Measurements from ENCODE around the gene MLNR. TPM values are rescaled to one million over a fixed set of nuclear protein-coding genes. Genes with fewer than 3 reads are reported as not detected.

Gene MLNR
- total and polyA plus RNA-seq, 2 donors (not counting 1 experiment from before 2014, with no cell fraction given), result not detected

GRCh38 chr13:49213997-49214916 is 5.9 kb upstream of the MLNR start:
- no peak overlapping the region for H3K4me3 ChIP-seq (replicated peaks in 1 of 4; ENCODE audit: control extremely low read depth in 1 of 4, insufficient read depth in 1 of 4, low read depth in 3 of 4, low read length in 4 of 4)
- no peak overlapping the region for H3K27ac ChIP-seq (ENCODE audit: insufficient read depth, low read length)
- no peaks in the 10 kb centered on the region for H3K4me1 ChIP-seq (ENCODE audit: control insufficient read depth, extremely low read depth, insufficient read depth, low read length)
- H3K27me3 ChIP-seq (ENCODE audit: control insufficient read depth, insufficient read depth, low read length), result peaks cover 15% of the 10 kb centered on the region
- peaks cover 2% of the 10 kb centered on the region for H3K36me3 ChIP-seq (ENCODE audit: control insufficient read depth, insufficient read depth, low read length)
- H4K20me1 ChIP-seq (ENCODE audit: control insufficient read depth, extremely low read depth, insufficient read depth, low read length), result no peaks in the 10 kb centered on the region
- H3K79me2 ChIP-seq (ENCODE audit: control insufficient read depth, insufficient read depth, low read length), result no peaks in the 10 kb centered on the region
- no peak overlapping the region for H2AFZ ChIP-seq (ENCODE audit: low read length)
- no peaks in the 10 kb centered on the region for H3K9me3 ChIP-seq (ENCODE audit: control insufficient read depth, insufficient read depth, low read depth, low read length)
- no peak for DNase-seq (ENCODE audit: low read depth in 2 of 2)
- H3K9ac ChIP-seq (ENCODE audit: insufficient read depth, low read length), result no peak overlapping the region
- TF ChIP-seq EZH2 (IDR thresholded peaks at IDR 0.05; ENCODE audit: low read length, missing control alignments), result no peak
- no peak for TF ChIP-seq CTCF (conservative IDR thresholded peaks at IDR 0.05 in 1 of 2, IDR thresholded peaks at IDR 0.05 in 1 of 2; ENCODE audit: low read depth in 1 of 2, low read length in 2 of 2)
- no peak overlapping the region for H3K4me2 ChIP-seq (ENCODE audit: extremely low read depth, insufficient read depth, low read length)

GRCh38 chr13:49214917-49215376 is 5.2 kb upstream of the MLNR start:
- no peak overlapping the region for H3K9ac ChIP-seq (ENCODE audit: insufficient read depth, low read length)
- H3K4me3 ChIP-seq (replicated peaks in 1 of 4; ENCODE audit: control extremely low read depth in 1 of 4, insufficient read depth in 1 of 4, low read depth in 3 of 4, low read length in 4 of 4), result no peak overlapping the region
- H3K4me1 ChIP-seq (ENCODE audit: control insufficient read depth, extremely low read depth, insufficient read depth, low read length), result no peaks in the 10 kb centered on the region
- H3K27me3 ChIP-seq (ENCODE audit: control insufficient read depth, insufficient read depth, low read length), result peaks cover 20% of the 10 kb centered on the region
- no peak overlapping the region for H2AFZ ChIP-seq (ENCODE audit: low read length)
- H3K36me3 ChIP-seq (ENCODE audit: control insufficient read depth, insufficient read depth, low read length), result peaks cover 2% of the 10 kb centered on the region
- H3K27ac ChIP-seq (ENCODE audit: insufficient read depth, low read length), result no peak overlapping the region
- no peaks in the 10 kb centered on the region for H3K79me2 ChIP-seq (ENCODE audit: control insufficient read depth, insufficient read depth, low read length)
- H3K4me2 ChIP-seq (ENCODE audit: extremely low read depth, insufficient read depth, low read length), result no peak overlapping the region
- TF ChIP-seq CTCF (conservative IDR thresholded peaks at IDR 0.05 in 1 of 2, IDR thresholded peaks at IDR 0.05 in 1 of 2; ENCODE audit: low read depth in 1 of 2, low read length in 2 of 2) (no peak), EZH2 (IDR thresholded peaks at IDR 0.05; ENCODE audit: low read length, missing control alignments) (no peak)
- peak in 1 of 2 donors; percentile 6 for DNase-seq (ENCODE audit: low read depth in 2 of 2)
- H3K9me3 ChIP-seq (ENCODE audit: control insufficient read depth, insufficient read depth, low read depth, low read length), result no peaks in the 10 kb centered on the region
- H4K20me1 ChIP-seq (ENCODE audit: control insufficient read depth, extremely low read depth, insufficient read depth, low read length), result no peaks in the 10 kb centered on the region

- Histone ChIP-seq H3K36me3 (ENCODE audit: control insufficient read depth, insufficient read depth, low read length) (no peaks in the 10 kb centered on the region), H3K4me3 (replicated peaks in 1 of 4; ENCODE audit: control extremely low read depth in 1 of 4, insufficient read depth in 1 of 4, low read depth in 3 of 4, low read length in 4 of 4) (no peak overlapping the region), H2AFZ (ENCODE audit: low read length) (no peak overlapping the region), H3K27me3 (ENCODE audit: control insufficient read depth, insufficient read depth, low read length) (peaks cover 32% of the 10 kb centered on the region), H3K4me2 (ENCODE audit: extremely low read depth, insufficient read depth, low read length) (no peak overlapping the region), H3K9me3 (ENCODE audit: control insufficient read depth, insufficient read depth, low read depth, low read length) (no peaks in the 10 kb centered on the region), H3K79me2 (ENCODE audit: control insufficient read depth, insufficient read depth, low read length) (no peaks in the 10 kb centered on the region), H3K4me1 (ENCODE audit: control insufficient read depth, extremely low read depth, insufficient read depth, low read length) (no peaks in the 10 kb centered on the region), H3K27ac (ENCODE audit: insufficient read depth, low read length) (no peak overlapping the region), H3K9ac (ENCODE audit: insufficient read depth, low read length) (no peak overlapping the region), H4K20me1 (ENCODE audit: control insufficient read depth, extremely low read depth, insufficient read depth, low read length) (no peaks in the 10 kb centered on the region)
- TF ChIP-seq EZH2 (IDR thresholded peaks at IDR 0.05; ENCODE audit: low read length, missing control alignments), result no peak
- TF ChIP-seq CTCF (conservative IDR thresholded peaks at IDR 0.05 in 1 of 2, IDR thresholded peaks at IDR 0.05 in 1 of 2; ENCODE audit: low read depth in 1 of 2, low read length in 2 of 2), result no peak
- DNase-seq (ENCODE audit: low read depth in 2 of 2), result no peak
These were observed 3.8 kb upstream of the MLNR start for GRCh38 chr13:49216334-49216733.
